8988T (cell line): ENCODE results near the gene SNAPC1.

Source experiments
- DNase-seq: peaks from one replicate; pipeline ENCODE4 v3.0.0; 2011

SNAPC1 gene

DNA sequence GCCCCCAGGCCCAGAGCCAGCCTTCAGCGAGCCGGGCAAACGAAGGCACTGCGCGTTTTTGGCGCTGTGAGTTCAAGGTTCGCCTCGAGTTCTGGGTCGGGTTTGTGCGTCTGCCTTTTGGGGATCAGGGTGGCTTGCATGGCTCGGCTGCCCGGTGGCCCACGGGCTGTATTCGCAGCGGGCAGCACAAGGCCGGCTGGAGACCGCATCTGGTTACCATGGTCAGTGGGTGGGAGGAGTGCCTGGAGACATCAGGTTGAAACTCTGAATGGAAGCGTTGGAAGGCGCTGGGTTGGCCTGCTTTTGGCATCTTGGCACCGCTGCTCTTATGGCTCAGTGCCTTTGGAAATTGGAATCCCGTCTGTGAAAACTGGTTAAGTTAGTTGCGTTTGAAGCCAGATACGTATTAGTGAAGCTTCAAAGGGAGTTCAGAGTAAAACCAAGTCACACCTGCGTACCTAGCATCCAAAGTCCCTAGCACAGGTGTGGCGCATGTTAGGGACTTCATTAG, 50.9 kb downstream of the SNAPC1 start:
- DNase-seq, result no peak

DNA sequence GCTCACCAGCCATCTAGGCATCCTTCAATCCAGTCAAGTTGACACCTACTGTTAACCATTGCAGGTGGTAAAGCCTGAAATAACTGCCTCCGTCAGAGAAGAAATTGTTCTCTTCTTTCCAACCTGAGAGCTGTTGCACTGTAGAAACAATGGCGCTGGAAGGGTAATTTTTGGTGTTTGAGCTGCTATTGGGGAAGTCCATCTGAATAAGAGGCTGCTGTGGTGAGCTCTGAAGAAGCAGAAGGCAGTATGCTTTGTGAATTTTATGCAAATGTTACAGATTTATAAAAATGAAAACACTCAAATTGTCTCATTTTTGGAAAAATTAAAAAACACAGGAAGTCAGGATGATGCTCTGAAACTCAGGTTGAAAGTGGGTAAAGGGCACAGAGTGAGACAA, 60.2 kb downstream of the SNAPC1 start:
- DNase-seq, result no peak

DNA sequence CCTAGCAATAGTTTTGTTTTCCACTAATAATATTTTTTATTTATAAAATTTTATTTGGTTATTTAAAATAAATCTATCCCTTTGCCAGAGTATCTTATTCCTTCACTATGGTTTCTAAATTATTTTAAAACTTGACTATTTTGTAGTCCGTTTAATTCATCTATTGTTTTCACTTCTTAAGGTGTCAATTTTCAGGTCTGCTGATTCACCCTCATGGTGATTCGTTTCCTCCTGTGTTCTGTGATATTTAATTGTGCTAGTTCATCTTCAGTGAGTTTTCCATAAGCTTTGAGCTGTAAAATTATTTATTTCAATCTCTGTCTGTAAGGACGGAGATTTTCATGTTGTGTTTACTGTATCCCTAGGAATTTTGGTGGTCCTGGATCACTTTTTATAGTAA, 70.6 kb downstream of the SNAPC1 start:
- no peak for DNase-seq

DNA sequence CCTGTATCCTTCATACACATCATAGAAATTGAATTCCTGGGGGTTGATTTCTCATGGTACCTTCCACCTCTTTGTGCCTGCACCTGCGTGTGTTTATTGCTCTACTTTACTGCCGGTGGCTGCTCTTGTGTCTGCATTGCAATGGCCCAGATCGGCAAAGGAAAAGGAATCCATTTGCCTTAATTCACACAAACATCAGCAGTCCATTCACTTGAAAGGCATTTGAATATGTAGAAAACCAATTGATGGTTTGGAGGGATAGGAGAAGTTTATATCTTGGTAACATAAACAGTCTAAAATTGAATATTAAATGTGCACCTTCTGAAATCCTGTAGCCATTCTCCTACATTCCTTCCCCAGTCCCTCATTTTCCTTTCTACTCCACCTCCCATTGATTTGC, 74.0 kb downstream of the SNAPC1 start:
- DNase-seq, result no peak

DNA sequence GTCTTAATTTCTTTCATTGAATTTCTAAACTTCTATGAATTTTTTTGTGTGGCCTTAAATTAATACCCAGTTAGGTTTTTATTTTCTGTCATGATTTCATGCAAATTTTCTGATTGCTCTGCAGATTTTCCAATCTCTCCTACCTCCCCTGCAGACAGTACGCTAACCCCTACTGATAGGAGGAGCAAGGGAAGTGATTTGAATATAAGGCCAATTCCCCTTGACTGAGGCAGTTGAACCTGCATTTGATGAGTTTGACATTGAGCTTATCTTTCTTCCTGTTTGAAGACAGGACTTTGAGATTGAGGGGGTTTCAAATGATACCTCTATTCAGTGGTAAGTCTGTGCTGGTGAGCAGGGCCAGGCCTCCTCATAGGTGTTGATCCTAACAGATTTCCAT, 74.6 kb downstream of the SNAPC1 start:
- no peak for DNase-seq

DNA sequence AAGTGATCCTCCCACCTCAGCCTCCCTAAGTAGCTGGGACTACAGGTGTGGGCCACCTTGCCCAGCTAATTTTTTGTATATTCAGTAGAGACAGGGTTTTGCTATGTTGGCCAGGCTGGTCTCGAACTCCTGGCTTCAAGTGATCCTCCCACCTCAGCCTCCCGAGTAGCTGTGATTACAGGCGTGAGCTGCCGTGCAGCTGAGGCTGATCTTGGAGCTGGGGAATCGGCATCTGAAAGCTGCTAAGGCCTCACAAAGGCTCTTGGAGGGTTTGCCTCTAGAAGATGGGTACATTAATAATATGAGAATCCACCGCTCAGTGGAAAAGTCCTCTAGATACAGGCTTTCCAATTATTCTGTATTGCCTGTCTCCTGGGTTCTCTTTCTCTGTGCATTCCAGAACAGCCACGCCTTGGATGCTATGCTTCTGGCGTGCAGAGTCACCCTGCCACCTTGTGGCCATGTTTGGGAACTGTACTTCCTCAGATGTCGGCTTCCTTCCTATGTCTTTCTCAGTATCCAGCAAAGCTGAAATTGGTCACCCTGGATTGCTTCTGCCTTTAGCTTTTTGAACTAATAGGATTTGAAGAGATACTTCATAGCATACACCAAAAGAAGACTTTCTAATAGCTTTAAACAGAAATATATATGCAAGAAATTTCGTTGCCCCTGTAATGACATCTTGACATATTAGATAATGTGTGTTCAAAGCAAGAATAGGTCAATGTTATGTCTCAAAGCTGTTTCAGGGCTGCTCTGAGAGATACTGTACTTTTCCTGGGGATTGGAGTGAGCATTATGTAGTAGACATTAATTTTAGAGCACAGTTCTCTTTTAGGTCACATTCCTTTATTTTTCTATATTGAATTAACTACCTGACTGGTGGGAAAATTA, 75.4 kb downstream of the SNAPC1 start:
- no peak for DNase-seq

DNA sequence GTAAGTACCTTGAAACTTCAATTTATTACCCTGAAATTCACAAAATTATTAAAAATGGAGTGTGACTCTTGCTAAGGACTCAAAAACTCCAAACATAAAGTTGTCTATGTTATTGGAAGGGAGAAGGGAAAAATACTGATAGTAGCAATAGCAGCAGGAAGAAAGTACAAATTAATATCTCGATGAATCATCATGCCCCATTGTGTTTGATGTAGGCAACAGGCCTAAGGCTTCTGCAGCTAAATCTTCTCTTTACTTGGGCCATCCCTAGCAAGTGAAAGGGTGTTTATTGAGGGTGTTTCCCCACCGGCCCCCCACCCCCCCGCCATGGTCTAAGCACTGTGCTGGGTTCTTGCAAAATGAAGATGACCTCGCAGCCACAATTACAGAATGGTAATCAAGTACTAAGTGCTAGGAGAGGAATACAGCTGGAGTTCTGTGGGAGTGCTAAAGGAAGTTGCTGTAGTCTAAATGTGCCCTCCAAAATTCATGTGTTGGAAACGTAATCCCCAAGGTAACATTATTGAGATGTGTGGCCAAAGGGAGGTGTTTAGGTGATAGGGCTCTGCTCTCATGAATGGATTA, 76.5 kb downstream of the SNAPC1 start:
- no peak for DNase-seq

DNA sequence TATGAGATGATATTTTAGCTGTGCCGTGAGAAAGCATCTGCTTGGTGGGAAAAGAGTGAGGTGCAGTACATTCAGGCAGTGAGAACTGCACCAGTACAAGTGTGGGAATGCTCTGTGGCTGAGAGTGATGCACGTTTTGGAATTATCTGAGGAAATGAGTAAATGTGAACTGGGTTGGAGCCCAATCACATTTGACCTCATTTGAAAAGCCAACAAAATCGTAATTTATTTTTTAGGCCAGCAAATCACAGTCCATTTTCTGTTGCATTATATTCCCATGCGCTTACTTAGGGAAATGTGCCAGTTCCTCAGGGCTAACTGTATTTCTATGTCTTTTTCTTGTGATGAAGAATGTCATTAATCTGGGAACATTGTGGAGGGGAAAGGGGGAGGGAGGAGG, 77.3 kb downstream of the SNAPC1 start:
- DNase-seq, result no peak

DNA sequence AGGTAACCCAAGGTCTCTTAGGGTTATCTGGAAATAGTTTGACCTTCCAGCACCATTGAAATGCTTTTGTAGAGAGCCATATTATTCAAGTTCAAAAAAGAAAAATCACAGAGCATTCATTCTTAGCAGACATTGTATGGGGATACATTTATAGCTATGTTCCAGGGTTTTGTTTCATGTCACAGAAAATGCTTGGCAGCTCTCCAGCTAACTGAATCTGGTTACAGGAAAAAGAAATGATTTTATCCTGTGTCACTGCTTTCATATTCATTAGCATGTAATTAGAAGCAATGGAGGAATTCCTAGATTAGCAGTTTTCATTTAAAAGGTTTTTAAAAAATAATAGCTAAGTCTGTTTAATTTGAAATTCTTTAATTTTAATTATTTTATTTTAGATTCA, 78.9 kb downstream of the SNAPC1 start:
- DNase-seq, result no peak
